ENCODE results near the gene CRTC3.

- no peak for TF ChIP-seq CEBPB (IDR thresholded peaks at IDR 0.05; ENCODE audit: low read depth, low read length)
- no peak for TF ChIP-seq BHLHE40 (IDR thresholded peaks at IDR 0.05; ENCODE audit: low read depth, low read length)
These were observed 108.0 kb downstream of the CRTC3 start for GRCh38 chr15:90637693-90638092.
